ENCODE results near the gene HP1BP3. TPM values are rescaled to one million over a fixed set of nuclear protein-coding genes. Genes with fewer than 3 reads are reported as not detected.

Gene HP1BP3
- total RNA-seq, 1 experiment from 2014 or later, result 207 TPM

DNA sequence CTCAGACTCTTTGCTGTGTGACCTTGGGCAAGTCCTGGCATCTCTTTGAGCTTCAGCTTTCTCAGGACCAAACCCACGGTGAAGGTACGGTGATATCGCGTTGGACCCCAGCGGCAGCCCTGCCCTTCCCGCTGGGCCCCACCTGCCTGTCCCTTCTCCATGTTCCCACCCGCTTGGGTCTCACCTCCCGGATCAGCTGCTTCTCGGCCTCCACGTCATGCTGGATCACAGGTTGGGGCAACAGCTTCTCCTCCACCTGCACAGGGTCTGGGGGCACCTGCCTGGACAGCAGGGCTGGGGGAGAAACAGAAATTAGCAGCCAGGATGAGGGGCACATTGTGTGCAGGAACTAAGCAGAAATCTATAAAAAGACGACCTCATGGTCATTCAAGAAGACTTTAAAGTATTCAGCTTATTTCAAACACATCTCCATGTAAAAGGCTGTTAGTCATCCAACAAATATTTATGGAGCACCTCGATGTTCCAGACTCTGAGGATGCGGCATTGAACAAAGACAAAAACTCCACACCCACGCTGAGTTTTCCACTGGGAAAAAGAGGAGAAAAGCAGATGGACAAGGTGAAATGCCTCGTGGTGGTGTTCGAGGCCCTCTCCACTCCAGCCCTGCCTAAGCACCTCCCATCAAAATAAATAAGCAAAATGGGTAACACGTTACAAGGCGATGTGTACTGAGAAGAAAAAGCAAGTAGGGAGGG lies 88.8 kb downstream of the HP1BP3 start:
- ATAC-seq (no peak), DNase-seq (ENCODE audit: low read depth, low spot score) (no peak)
- CTCF ChIA-PET, result interaction anchor here (2.8 kb wide), 1 partner anchor 496 kb away, joined by 104 read pairs; no protein-coding TSS in a partner anchor
- Histone ChIP-seq H3K27ac (ENCODE audit: low read depth, low read length) (peak overlapping the region; percentile 88), H4K20me1 (ENCODE audit: insufficient read depth) (no peaks in the 10 kb centered on the region), H3K9ac (ENCODE audit: low read length) (peak overlapping the region; percentile 26; the same call in 1 of the 2 replicates), H3K9me2 (ENCODE audit: insufficient read depth) (no peaks in the 10 kb centered on the region), H3K4me2 (ENCODE audit: low read length) (peak overlapping the region; percentile 96), H2AFZ (ENCODE audit: low read depth, low read length, poor library complexity, severe bottlenecking) (no peak overlapping the region), H3K36me3 (ENCODE audit: control insufficient read depth in 1 of 2, insufficient read depth in 2 of 2, low read length in 2 of 2) (no peaks in the 10 kb centered on the region), H3K4me1 (ENCODE audit: control insufficient read depth in 1 of 2, insufficient read depth in 2 of 2, low read length in 2 of 2) (peaks cover 25 to 39% of the 10 kb centered on the region in 2 experiments), H3K4me3 (replicated peaks in 1 of 2; ENCODE audit: low read depth in 1 of 2, low read length in 2 of 2) (no peak overlapping the region), H3K27me3 (ENCODE audit: insufficient read depth, low read length) (no peaks in the 10 kb centered on the region), H3K79me2 (ENCODE audit: insufficient read depth, low read length) (no peaks in the 10 kb centered on the region), H3K9me3 (ENCODE audit: control insufficient read depth in 1 of 2, insufficient read depth in 1 of 2, low read depth in 1 of 2, low read length in 2 of 2) (no peaks in the 10 kb centered on the region)
- TF ChIP-seq EGR1 (IDR thresholded peaks at IDR 0.05; ENCODE audit: low read depth) (peak; percentile 47), JUND (IDR thresholded peaks at IDR 0.05) (no peak)
- TF ChIP-seq, protein P1, sequence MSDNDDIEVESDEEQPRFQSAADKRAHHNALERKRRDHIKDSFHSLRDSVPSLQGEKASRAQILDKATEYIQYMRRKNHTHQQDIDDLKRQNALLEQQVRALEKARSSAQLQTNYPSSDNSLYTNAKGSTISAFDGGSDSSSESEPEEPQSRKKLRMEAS (IDR thresholded peaks at IDR 0.05), result peak; percentile 40
- intact Hi-C loops (cut with micrococcal nuclease), result no loop called here
- POLR2A ChIA-PET, result no interaction called here
- RAD21 ChIA-PET (ENCODE audit: low non-redundant PET in 1 of 2, low total read pairs in 2 of 2, uncharacterized antibody in 2 of 2, unreplicated experiment in 2 of 2), result interaction anchor here (1.9 to 2.1 kb wide), 2 partner anchors 497 kb away, joined by 22 to 25 read pairs; no protein-coding TSS in a partner anchor
- BruUV-seq (replicated peaks), result no TSS peak

DNA sequence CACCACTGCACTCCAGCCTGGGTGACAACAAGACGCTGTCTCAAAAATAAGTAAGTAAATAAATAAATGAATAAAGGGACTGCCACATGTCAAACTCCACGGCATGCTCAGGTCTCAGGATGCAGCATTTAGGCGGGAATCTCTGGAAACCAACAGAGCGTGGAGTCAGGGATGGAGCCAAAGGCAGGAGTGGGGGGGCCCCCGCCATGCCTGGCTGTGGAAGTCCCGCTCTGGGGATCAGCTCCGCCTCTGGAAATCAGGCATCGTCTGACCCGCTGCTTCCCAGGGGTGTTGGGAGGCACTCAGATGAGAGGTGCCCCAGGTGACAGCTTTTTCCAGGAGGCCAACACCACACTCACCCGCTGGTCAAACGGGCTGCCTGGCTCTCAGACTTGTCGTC lies 89.5 kb downstream of the HP1BP3 start:
- no peak for ATAC-seq
- Histone ChIP-seq H3K27ac (ENCODE audit: low read depth, low read length) (peak overlapping the region; percentile 88), H3K27me3 (ENCODE audit: insufficient read depth, low read length) (no peaks in the 10 kb centered on the region), H3K4me1 (ENCODE audit: control insufficient read depth in 1 of 2, insufficient read depth in 2 of 2, low read length in 2 of 2) (peaks cover 25 to 39% of the 10 kb centered on the region in 2 experiments), H3K36me3 (ENCODE audit: control insufficient read depth in 1 of 2, insufficient read depth in 2 of 2, low read length in 2 of 2) (no peaks in the 10 kb centered on the region), H3K9me2 (ENCODE audit: insufficient read depth) (no peaks in the 10 kb centered on the region), H2AFZ (ENCODE audit: low read depth, low read length, poor library complexity, severe bottlenecking) (no peak overlapping the region), H3K4me2 (ENCODE audit: low read length) (peak overlapping the region; percentile 96), H4K20me1 (ENCODE audit: insufficient read depth) (no peaks in the 10 kb centered on the region), H3K9ac (ENCODE audit: low read length) (peak overlapping the region; percentile 67; the same call in 1 of the 2 replicates), H3K79me2 (ENCODE audit: insufficient read depth, low read length) (no peaks in the 10 kb centered on the region), H3K9me3 (ENCODE audit: control insufficient read depth in 1 of 2, insufficient read depth in 1 of 2, low read depth in 1 of 2, low read length in 2 of 2) (no peaks in the 10 kb centered on the region), H3K4me3 (replicated peaks in 1 of 2; ENCODE audit: low read depth in 1 of 2, low read length in 2 of 2) (peak overlapping the region; percentile 44 to 62; a peak in 2 of 4 replicates)
- DNase-seq (ENCODE audit: low read depth, low spot score), result no peak
- RAD21 ChIA-PET (ENCODE audit: low non-redundant PET in 1 of 2, low total read pairs in 2 of 2, uncharacterized antibody in 2 of 2, unreplicated experiment in 2 of 2), result interaction anchor here (0.6 to 2.1 kb wide), 6 partner anchors 35 to 558 kb away, joined by 3 to 25 read pairs (median 6); partner anchors contain the start of genes HP1BP3 (in 1 of the 2) and SH2D5 (in 1 of the 2)
- TF ChIP-seq ELF1 (IDR thresholded peaks at IDR 0.05; ENCODE audit: borderline replicate concordance, low read depth) (no peak), SP1 (IDR thresholded peaks at IDR 0.05; ENCODE audit: low read depth) (no peak), EZH2 (IDR thresholded peaks at IDR 0.05) (no peak), SRF (IDR thresholded peaks at IDR 0.05; ENCODE audit: low read depth) (no peak), EZH2phosphoT487 (IDR thresholded peaks at IDR 0.05; ENCODE audit: borderline replicate concordance) (no peak), CEBPB (IDR thresholded peaks at IDR 0.05; ENCODE audit: low read depth) (no peak), ZNF274 (IDR thresholded peaks at IDR 0.05; ENCODE audit: low read depth, low read length) (no peak), EGR1 (IDR thresholded peaks at IDR 0.05; ENCODE audit: low read depth) (no peak), FOSL1 (IDR thresholded peaks at IDR 0.05; ENCODE audit: low read depth) (no peak), TCF7L2 (IDR thresholded peaks at IDR 0.05; ENCODE audit: borderline replicate concordance, extremely low read depth, insufficient read depth, insufficient read length) (no peak), SIN3A (IDR thresholded peaks at IDR 0.05; ENCODE audit: low read depth) (no peak)
- TF ChIP-seq, protein P1 (IDR thresholded peaks at IDR 0.05), result no peak
- TF ChIP-seq, protein P2, sequence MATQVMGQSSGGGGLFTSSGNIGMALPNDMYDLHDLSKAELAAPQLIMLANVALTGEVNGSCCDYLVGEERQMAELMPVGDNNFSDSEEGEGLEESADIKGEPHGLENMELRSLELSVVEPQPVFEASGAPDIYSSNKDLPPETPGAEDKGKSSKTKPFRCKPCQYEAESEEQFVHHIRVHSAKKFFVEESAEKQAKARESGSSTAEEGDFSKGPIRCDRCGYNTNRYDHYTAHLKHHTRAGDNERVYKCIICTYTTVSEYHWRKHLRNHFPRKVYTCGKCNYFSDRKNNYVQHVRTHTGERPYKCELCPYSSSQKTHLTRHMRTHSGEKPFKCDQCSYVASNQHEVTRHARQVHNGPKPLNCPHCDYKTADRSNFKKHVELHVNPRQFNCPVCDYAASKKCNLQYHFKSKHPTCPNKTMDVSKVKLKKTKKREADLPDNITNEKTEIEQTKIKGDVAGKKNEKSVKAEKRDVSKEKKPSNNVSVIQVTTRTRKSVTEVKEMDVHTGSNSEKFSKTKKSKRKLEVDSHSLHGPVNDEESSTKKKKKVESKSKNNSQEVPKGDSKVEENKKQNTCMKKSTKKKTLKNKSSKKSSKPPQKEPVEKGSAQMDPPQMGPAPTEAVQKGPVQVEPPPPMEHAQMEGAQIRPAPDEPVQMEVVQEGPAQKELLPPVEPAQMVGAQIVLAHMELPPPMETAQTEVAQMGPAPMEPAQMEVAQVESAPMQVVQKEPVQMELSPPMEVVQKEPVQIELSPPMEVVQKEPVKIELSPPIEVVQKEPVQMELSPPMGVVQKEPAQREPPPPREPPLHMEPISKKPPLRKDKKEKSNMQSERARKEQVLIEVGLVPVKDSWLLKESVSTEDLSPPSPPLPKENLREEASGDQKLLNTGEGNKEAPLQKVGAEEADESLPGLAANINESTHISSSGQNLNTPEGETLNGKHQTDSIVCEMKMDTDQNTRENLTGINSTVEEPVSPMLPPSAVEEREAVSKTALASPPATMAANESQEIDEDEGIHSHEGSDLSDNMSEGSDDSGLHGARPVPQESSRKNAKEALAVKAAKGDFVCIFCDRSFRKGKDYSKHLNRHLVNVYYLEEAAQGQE (IDR thresholded peaks at IDR 0.05; ENCODE audit: low read depth), result no peak
- BruUV-seq (replicated peaks), result no TSS peak
- CTCF ChIA-PET, result interaction anchor here (1.1 to 2.8 kb wide), 15 partner anchors 10 to 671 kb away, joined by 3 to 104 read pairs (median 8); partner anchors contain the start of genes HP1BP3 and SH2D5
- intact Hi-C loops (cut with micrococcal nuclease), result loop anchor here (2.0 kb wide), 1 partner anchor 89 kb away; the partner anchor contains the start of gene HP1BP3
- POLR2A ChIA-PET, result interaction anchor here (1.0 to 1.4 kb wide), 2 partner anchors 89 to 498 kb away, joined by 3 to 16 read pairs; no protein-coding TSS in a partner anchor

All from HCT116 (cell line).